ENCODE measurements around the gene NDUFB6. TPM values are rescaled to one million over a fixed set of nuclear protein-coding genes. Genes with fewer than 3 reads are reported as not detected.
A peak's percentile ranks its signal among the peaks of the same experiment; 100 is the strongest.

The NDUFB6 gene
- total and polyA plus RNA-seq, 2 experiments from 2014 or later = 73.7 to 122 TPM

- WGBS (ENCODE audit: low lambda C conversion rate, missing lambda C conversion rate) = 93% methylated on average over 4 of the region's 4 CpGs
- Histone ChIP-seq H3K9me3 (ENCODE audit: low read depth) (no peaks in the 10 kb centered on the region), H3K4me2 (no peak overlapping the region)
Observed at GRCh38 chr9:32533816-32534215, 39.1 kb downstream of the NDUFB6 start.

GRCh38 chr9:32533336-32533735, 39.6 kb downstream of the NDUFB6 start:
- no peaks in the 10 kb centered on the region for H3K9me2 ChIP-seq (replicated peaks; ENCODE audit: insufficient read depth)
- H3K9me3 ChIP-seq (ENCODE audit: low read depth) = no peaks in the 10 kb centered on the region
- no peaks in the 10 kb centered on the region for H4K20me1 ChIP-seq (ENCODE audit: insufficient read depth, poor library complexity, severe bottlenecking)
- no peaks in the 10 kb centered on the region for H3K36me3 ChIP-seq (replicated peaks; ENCODE audit: insufficient read depth, low read depth)
- H3K4me1 ChIP-seq (ENCODE audit: insufficient read depth) = no peaks in the 10 kb centered on the region
- no peak for DNase-seq (ENCODE audit: low spot score)
- H2AFZ ChIP-seq = no peak overlapping the region
- TF ChIP-seq, protein P1, sequence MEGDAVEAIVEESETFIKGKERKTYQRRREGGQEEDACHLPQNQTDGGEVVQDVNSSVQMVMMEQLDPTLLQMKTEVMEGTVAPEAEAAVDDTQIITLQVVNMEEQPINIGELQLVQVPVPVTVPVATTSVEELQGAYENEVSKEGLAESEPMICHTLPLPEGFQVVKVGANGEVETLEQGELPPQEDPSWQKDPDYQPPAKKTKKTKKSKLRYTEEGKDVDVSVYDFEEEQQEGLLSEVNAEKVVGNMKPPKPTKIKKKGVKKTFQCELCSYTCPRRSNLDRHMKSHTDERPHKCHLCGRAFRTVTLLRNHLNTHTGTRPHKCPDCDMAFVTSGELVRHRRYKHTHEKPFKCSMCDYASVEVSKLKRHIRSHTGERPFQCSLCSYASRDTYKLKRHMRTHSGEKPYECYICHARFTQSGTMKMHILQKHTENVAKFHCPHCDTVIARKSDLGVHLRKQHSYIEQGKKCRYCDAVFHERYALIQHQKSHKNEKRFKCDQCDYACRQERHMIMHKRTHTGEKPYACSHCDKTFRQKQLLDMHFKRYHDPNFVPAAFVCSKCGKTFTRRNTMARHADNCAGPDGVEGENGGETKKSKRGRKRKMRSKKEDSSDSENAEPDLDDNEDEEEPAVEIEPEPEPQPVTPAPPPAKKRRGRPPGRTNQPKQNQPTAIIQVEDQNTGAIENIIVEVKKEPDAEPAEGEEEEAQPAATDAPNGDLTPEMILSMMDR (IDR thresholded peaks at IDR 0.05; ENCODE audit: poor library complexity) = no peak
- no peak for TF ChIP-seq EZH2phosphoT487 (IDR thresholded peaks at IDR 0.05; ENCODE audit: low read depth, severe bottlenecking, unreplicated experiment)
- TF ChIP-seq EZH2 (IDR thresholded peaks at IDR 0.05; ENCODE audit: borderline replicate concordance) = no peak
- H3K4me3 ChIP-seq = no peak overlapping the region
- 96% methylated on average over 6 of the region's 6 CpGs for WGBS (ENCODE audit: low lambda C conversion rate, missing lambda C conversion rate)
- H3K4me2 ChIP-seq = no peak overlapping the region
- no peaks in the 10 kb centered on the region for H3K27me3 ChIP-seq
- no peak overlapping the region for H3K27ac ChIP-seq
- peaks cover 6% of the 10 kb centered on the region for H3K79me2 ChIP-seq

More at GRCh38 chr9:32533816-32534215, 39.1 kb downstream of the NDUFB6 start:
- no peak overlapping the region for H3K4me3 ChIP-seq
- no peaks in the 10 kb centered on the region for H4K20me1 ChIP-seq (ENCODE audit: insufficient read depth, poor library complexity, severe bottlenecking)
- H2AFZ ChIP-seq = no peak overlapping the region
- H3K36me3 ChIP-seq (replicated peaks; ENCODE audit: insufficient read depth, low read depth) = no peaks in the 10 kb centered on the region
- DNase-seq (ENCODE audit: low spot score) = no peak
- H3K27ac ChIP-seq = no peak overlapping the region
- TF ChIP-seq EZH2 (IDR thresholded peaks at IDR 0.05; ENCODE audit: borderline replicate concordance) (no peak), EZH2phosphoT487 (IDR thresholded peaks at IDR 0.05; ENCODE audit: low read depth, severe bottlenecking, unreplicated experiment) (no peak)
- TF ChIP-seq, protein P1 (IDR thresholded peaks at IDR 0.05; ENCODE audit: poor library complexity) = no peak
- H3K79me2 ChIP-seq = peaks cover 6% of the 10 kb centered on the region
- H3K9me2 ChIP-seq (replicated peaks; ENCODE audit: insufficient read depth) = no peaks in the 10 kb centered on the region
- no peaks in the 10 kb centered on the region for H3K27me3 ChIP-seq
- no peaks in the 10 kb centered on the region for H3K4me1 ChIP-seq (ENCODE audit: insufficient read depth)

- peak overlapping the region; percentile 90 for H3K4me2 ChIP-seq
- peak overlapping the region; percentile 92 for H3K4me3 ChIP-seq
- TF ChIP-seq, protein P1 (IDR thresholded peaks at IDR 0.05; ENCODE audit: poor library complexity) = no peak
- TF ChIP-seq EZH2phosphoT487 (IDR thresholded peaks at IDR 0.05; ENCODE audit: low read depth, severe bottlenecking, unreplicated experiment) (no peak), EZH2 (IDR thresholded peaks at IDR 0.05; ENCODE audit: borderline replicate concordance) (no peak)
- H4K20me1 ChIP-seq (ENCODE audit: insufficient read depth, poor library complexity, severe bottlenecking) = no peaks in the 10 kb centered on the region
- H2AFZ ChIP-seq = peak overlapping the region; percentile 77
- DNase-seq (ENCODE audit: low spot score) = no peak
- WGBS (ENCODE audit: low lambda C conversion rate, missing lambda C conversion rate) = 24% methylated on average over 2 of the region's 2 CpGs
- H3K27ac ChIP-seq = peak overlapping the region; percentile 82
- no peaks in the 10 kb centered on the region for H3K36me3 ChIP-seq (replicated peaks; ENCODE audit: insufficient read depth, low read depth)
- no peaks in the 10 kb centered on the region for H3K9me2 ChIP-seq (replicated peaks; ENCODE audit: insufficient read depth)
- peaks cover 9% of the 10 kb centered on the region for H3K79me2 ChIP-seq
- H3K27me3 ChIP-seq = no peaks in the 10 kb centered on the region
- no peaks in the 10 kb centered on the region for H3K9me3 ChIP-seq (ENCODE audit: low read depth)
- peaks cover 11% of the 10 kb centered on the region for H3K4me1 ChIP-seq (ENCODE audit: insufficient read depth)
Observed at GRCh38 chr9:32526707-32527048, 46.3 kb downstream of the NDUFB6 start.

Data from hepatocyte (in vitro differentiated cells).